ENCODE results near the gene CHD6. TPM values are rescaled to one million over a fixed set of nuclear protein-coding genes. Genes with fewer than 3 reads are reported as not detected.
A peak's percentile ranks its signal among the peaks of the same experiment; 100 is the strongest.
"Not testable (repeated sequence)": the region's sequence is repeated elsewhere in the genome, so short reads cannot be mapped to it uniquely, and the experiment has no call there.

The CHD6 gene
- polyA plus RNA-seq, 10 donors = 15.4 to 27.1 (median 21.8) TPM

GRCh38 chr20:41551011-41551705, 67.0 kb downstream of the CHD6 start:
- no peak for DNase-seq

DNA sequence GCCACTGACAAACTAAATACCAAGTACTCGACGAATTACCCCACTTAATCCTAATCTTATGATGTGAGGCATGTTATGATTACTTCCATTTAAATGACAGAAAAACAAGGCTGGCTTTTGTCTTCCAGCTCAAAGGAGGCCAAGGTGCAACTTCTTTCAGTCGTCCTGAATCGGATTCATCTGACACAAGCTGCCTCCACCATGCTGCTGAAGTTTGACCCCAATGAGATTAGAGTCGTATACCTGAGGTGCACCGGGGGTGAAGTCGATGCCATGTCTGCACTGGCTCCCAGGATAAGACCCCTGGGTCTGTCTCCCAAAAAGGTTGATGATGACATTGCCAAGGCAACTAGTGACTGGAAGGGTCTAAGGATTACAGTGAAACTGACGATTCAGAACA, 71.0 kb downstream of the CHD6 start:
- DNase-seq = no peak

DNA sequence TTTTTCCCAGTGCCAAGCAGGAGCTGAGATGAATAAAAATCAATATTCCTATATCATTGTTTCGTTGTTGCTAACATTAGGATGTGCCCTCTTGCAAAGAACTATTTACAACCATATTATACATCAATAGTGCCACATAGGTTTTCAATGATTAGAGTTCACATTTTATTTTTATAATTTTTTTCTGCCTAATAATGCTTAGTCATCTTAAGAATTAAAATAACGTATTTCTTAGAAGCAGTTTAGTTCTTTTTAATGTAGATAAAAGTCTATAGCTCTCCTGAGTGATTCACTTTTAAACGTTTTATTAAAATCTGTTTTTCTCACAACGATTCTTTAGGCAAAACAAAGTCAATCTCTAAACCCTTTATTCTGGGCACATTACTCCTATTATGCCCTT, 71.6 kb downstream of the CHD6 start:
- no peak for DNase-seq

DNA sequence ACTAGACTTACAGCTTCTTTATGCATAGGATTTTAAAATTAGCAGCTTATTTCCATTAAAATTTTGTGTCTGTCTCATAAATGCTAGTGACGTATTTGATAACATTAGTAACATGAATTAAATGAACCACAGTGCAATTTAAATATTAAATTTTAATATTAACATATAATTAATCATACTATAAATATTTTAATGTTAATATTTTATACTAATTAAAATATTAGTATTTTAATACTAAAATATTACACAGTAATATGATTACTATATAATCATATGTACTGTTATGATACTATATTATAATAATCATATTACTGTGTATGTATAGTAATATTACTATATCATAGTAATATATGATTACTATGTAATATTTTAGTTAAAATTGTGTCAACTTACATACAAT, 73.7 kb downstream of the CHD6 start:
- DNase-seq = no peak

GRCh38 chr20:41540918-41541317, 77.3 kb downstream of the CHD6 start:
- DNase-seq = peak; percentile 33 to 56 (median 43)

DNA sequence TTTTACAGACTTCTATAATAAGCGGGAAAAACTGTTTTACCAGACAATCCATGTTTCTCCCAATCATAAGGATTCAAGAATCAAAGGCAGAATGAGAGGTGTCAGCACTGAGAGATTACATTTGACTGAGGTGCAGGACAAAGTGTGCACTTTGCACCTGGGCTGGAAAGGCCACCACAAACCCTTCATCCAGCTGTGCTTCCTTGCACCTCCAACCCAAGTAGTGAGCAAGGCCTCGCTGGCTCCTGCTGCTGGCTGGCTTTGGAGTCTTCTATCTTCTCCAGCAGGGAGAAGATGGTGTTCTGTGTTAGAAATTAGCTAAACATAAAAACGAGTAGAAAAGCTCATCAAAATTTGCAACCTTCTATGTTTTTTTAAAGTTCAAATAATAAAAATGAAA, 77.7 kb downstream of the CHD6 start:
- DNase-seq = no peak

DNA sequence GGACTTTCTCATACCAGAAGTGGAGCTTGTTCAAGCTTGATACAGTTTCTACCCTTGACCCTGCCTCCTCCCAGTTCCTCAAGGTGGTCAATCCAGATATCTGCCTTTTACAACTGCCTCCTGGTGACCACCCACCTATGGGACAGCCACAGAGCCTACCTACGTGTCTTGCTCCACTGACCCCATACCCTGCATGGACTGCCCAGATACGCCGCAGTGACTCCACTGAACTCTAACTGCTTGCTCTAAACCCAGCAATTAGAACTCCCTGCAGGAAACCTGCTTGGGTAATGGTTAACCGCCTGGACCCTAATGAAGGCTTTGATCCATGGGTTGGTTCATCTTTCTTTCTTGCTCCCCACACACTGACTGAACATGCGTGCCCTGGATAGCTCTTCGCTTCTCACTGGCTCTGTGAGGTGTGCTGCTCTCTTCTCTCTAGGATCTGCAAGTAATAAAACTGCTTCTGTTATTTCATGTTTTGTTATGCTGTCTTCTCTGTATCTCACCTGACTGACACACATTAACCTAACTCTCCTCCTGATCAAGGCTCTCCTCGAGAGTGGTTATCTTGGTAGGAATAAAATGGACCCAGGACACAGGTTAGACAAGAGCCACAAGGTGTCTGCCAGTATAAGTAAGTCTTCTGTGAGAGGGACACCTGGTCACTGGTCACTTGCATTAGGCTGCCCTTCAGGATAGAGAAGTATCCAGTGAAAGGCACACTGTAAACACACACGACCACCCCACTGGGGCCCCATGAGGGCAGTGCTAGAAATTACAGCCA, 79.2 kb downstream of the CHD6 start:
- DNase-seq = no peak

GRCh38 chr20:41537865-41538264, 80.3 kb downstream of the CHD6 start:
- DNase-seq = no peak

DNA sequence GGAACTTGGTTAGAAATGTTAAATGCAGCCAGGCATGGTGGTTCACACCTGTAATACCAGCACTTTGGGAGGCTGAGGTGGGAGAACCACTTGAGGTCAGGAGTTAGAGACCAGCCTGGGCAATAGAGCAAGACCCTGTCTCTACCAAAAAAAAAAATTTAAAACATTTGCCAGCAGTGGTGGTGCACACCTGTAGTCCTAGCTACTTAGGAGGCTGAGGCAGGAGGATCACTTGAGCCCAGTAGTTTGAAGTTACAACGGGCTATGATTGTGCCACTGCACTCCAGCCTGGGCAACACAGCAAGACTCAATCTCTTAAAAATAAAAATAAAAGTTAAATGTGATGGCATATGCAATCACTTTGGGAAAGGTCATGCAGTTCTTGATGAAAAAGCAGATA, 82.6 kb downstream of the CHD6 start:
- not testable (repeated sequence) for DNase-seq

GRCh38 chr20:41534842-41535241, 83.3 kb downstream of the CHD6 start:
- DNase-seq = no peak

GRCh38 chr20:41534170-41534569, 84.0 kb downstream of the CHD6 start:
- no peak for DNase-seq

DNA sequence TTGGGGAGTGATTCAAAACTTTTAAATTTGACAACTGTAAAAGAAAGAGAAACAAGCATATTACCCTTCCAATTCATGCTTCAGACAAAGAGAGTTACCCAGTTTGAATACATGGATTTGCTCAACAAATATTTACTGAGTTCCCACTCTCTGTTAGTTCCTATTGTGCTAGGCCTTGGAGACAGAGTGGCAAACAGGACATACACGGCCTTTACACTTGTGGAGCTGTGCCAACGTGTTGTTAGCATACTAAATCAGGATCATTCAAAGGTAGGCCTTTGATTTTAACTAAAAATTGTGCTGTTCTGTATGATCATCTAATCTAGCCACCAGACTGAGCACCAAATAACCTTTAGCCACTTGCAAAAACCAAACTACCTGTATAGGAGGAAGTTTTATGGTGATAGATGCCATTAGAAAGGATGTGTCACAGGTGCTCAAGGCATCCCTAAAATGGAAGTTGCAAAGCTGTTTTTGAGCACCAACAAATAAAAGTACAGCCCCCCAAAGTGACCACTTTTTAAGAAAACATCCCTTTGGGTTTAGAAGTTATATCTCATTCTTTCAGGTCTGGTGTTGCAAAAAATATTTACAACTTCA, 84.5 kb downstream of the CHD6 start:
- no peak for DNase-seq

DNA sequence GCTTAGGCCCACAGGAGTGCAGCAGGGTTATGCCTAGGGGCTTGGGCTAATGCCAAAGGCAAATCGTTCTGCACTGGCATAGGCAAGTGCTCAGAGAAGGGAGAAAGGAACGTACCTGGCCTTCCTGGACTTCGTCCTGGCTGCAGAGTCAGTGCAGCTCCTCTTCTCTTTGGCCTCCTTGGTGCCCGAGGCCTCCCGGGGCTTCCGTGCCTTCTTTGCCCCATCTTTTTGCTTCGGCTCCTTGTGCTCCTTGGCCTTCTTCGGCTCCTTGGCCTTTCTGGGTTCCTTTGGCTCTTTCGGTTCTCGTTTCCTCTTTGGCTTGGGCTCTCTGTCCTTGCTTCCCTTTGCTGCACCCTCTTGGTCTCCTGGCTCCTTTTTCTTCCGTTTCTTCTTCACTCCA, 85.2 kb downstream of the CHD6 start:
- no peak for DNase-seq

GRCh38 chr20:41531518-41532275, 86.5 kb downstream of the CHD6 start:
- no peak for DNase-seq

GRCh38 chr20:41530923-41531322, 87.3 kb downstream of the CHD6 start:
- DNase-seq = no peak

GRCh38 chr20:41526327-41526726, 91.8 kb downstream of the CHD6 start:
- no peak for DNase-seq

- peak; percentile 28 to 66 (median 44) for DNase-seq
Measured at GRCh38 chr20:41524980-41525613, 93.1 kb downstream of the CHD6 start.

- no peak for DNase-seq
Measured at GRCh38 chr20:41523857-41524256, 94.3 kb downstream of the CHD6 start.

GRCh38 chr20:41513829-41514228, 104.3 kb downstream of the CHD6 start:
- no peak for DNase-seq

GRCh38 chr20:41512624-41513023, 105.6 kb downstream of the CHD6 start:
- DNase-seq = no peak

DNA sequence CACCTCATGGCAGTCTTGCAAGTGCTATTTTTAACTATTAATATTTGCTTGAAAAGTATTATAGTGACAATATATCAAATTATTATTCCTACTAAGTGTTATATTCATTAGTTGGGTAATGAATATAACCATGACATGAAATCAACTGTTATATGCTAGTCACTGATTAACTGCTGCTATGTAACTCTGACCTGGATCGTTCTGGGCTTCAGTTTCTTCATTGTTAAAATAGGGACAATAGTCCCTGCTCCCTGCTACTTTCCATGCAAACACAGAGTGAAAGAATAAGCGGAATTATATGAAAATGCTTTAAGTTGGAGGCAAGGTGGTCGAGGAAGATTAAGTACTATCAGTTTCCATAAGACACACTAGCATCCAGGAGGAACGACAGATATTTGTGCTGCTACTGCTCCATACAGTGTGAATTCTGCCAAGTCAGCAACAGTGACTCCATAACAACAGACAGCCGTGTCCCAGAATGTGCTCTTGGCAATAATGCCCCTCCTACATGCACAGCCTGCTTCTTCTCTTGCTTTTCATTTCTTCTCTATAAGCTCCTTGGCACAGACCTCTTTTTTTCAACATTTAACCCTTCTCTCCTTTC, 107.2 kb downstream of the CHD6 start:
- peak in 1 of 3 donors; percentile 11 for DNase-seq
